Endothelial cell of umbilical vein (primary cell): ENCODE measurements around the gene INTS1. TPM values are rescaled to one million over a fixed set of nuclear protein-coding genes. Genes with fewer than 3 reads are reported as not detected.

Experiments used
- BruUV-seq: library from RNA; stranded (reverse); fragments of 400-500 nt; replicated peaks from 2 replicates; lab custom pipeline; 2021; lab: Mats Ljungman, UMichigan
- CTCF ChIA-PET: fragments of 300-600, 350-600 bp; sonication (Branson Sonifier 250); formaldehyde crosslinking; loops from one replicate; lab custom pipeline; 2021; ENCODE audit warnings: antibody characterized with exemption, inconsistent platforms; lab: Charles Lee
- POLR2A ChIA-PET: fragments of 300-600, 350-600 bp; sonication (Branson Sonifier 250); formaldehyde crosslinking; loops from one replicate; lab custom pipeline; 2021; ENCODE audit warnings: antibody characterized with exemption, inconsistent platforms; lab: Charles Lee
- DNase-seq: peaks from one replicate; pipeline ENCODE4 v3.0.0-alpha.2; 2011; ENCODE audit warnings: low read depth, low spot score
- FAIRE-seq: peaks from 2 replicates; lab custom pipeline; 2011; peaks lifted over from hg19 to GRCh38; lab: Jason Lieb, UNC
- H2AFZ ChIP-seq: 2 replicates; pipeline ENCODE4 v1.6.0; 2012; ENCODE audit warnings: low read depth, low read length, control low read depth, inconsistent platforms
- H3K27ac ChIP-seq: 2 replicates; pipeline ENCODE4 v1.5.1; 2011; ENCODE audit warnings: low read depth, mild to moderate bottlenecking, control low read depth, low read length, moderate library complexity; ENCODE audit not compliant: insufficient read depth
- H3K27me3 ChIP-seq, 2 experiments: 2 replicates each; pipeline versions ENCODE4 v1.6.0 to v1.6.1; 2011; ENCODE audit warnings: low read length in 2 of 2, mixed read lengths in 1 of 2; ENCODE audit not compliant: control insufficient read depth in 2 of 2, insufficient read depth in 2 of 2
- H3K36me3 ChIP-seq, 2 experiments: 2 replicates in 1 of 2; 3 replicates in 1 of 2; pipeline ENCODE4 v1.5.1; 2011; ENCODE audit warnings: low read length in 2 of 2, mild to moderate bottlenecking in 1 of 2, moderate library complexity in 1 of 2; ENCODE audit not compliant: control insufficient read depth in 2 of 2, insufficient read depth in 2 of 2; ENCODE audit errors: extremely low read depth in 1 of 2
- H3K4me1 ChIP-seq: 3 replicates; pipeline ENCODE4 v1.5.1; 2011; ENCODE audit warnings: mild to moderate bottlenecking, low read length; ENCODE audit not compliant: control insufficient read depth, insufficient read depth; ENCODE audit errors: extremely low read depth
- H3K4me2 ChIP-seq: 2 replicates; pipeline ENCODE4 v1.6.1; 2011; ENCODE audit warnings: low read length, control low read depth, mixed read lengths; ENCODE audit not compliant: insufficient read depth
- H3K4me3 ChIP-seq, 3 experiments: fragments of 200-600 bp in 1 of 3; sonication (generic), shearing (Covaris generic) in 1 of 3; replicated peaks in 1 of 3; 2 replicates each; pipeline ENCODE4 v1.5.1; 2011 to 2016; ENCODE audit warnings: control low read depth in 3 of 3, low read length in 3 of 3, mild to moderate bottlenecking in 2 of 3, inconsistent platforms in 1 of 3, low read depth in 1 of 3, moderate library complexity in 1 of 3; ENCODE audit not compliant: insufficient read depth in 1 of 3
- H3K79me2 ChIP-seq: 2 replicates; pipeline ENCODE4 v1.6.0; 2012; ENCODE audit warnings: low read length, inconsistent platforms; ENCODE audit not compliant: control insufficient read depth, insufficient read depth
- H3K9ac ChIP-seq: replicated peaks from 2 replicates; pipeline ENCODE3; 2011; ENCODE audit warnings: low read length, control low read depth; ENCODE audit not compliant: insufficient read depth; ENCODE audit errors: extremely low read depth
- H3K9me1 ChIP-seq: replicated peaks from 3 replicates; pipeline ENCODE4 v1.6.0; 2011; ENCODE audit warnings: mild to moderate bottlenecking, low read length; ENCODE audit not compliant: control insufficient read depth, insufficient read depth; ENCODE audit errors: extremely low read depth
- H3K9me3 ChIP-seq: replicated peaks from 2 replicates; pipeline ENCODE4 v1.5.1; 2012; ENCODE audit warnings: low read length, inconsistent platforms; ENCODE audit not compliant: control insufficient read depth, insufficient read depth
- H4K20me1 ChIP-seq: replicated peaks from 2 replicates; pipeline ENCODE3; 2011; ENCODE audit warnings: mild to moderate bottlenecking, low read length; ENCODE audit not compliant: control insufficient read depth, insufficient read depth; ENCODE audit errors: extremely low read depth
- EZH2 ChIP-seq: IDR thresholded peaks from 2 replicates; pipeline ENCODE4 v1.6.1; 2012; ENCODE audit warnings: borderline replicate concordance, low read depth, mild to moderate bottlenecking, moderate library complexity, low read length, inconsistent platforms; ENCODE audit not compliant: severe bottlenecking
- FOS ChIP-seq: IDR thresholded peaks from 2 replicates; pipeline ENCODE4 v1.6.1; 2011; ENCODE audit warnings: mild to moderate bottlenecking, low read length, moderate library complexity, borderline replicate concordance; ENCODE audit not compliant: insufficient read depth
- GATA2 ChIP-seq: IDR thresholded peaks from 2 replicates; pipeline ENCODE4 v1.7.0; 2011; ENCODE audit warnings: low read depth, mild to moderate bottlenecking, moderate library complexity, mixed read lengths, low read length; ENCODE audit not compliant: insufficient read length, insufficient read depth
- JUN ChIP-seq: IDR thresholded peaks from 2 replicates; pipeline ENCODE4 v1.6.1; 2011; ENCODE audit warnings: borderline replicate concordance, low read depth; ENCODE audit not compliant: insufficient read length, insufficient read depth
- MYC ChIP-seq: IDR thresholded peaks from one replicate; pipeline ENCODE4 v1.6.1; 2011; ENCODE audit warnings: mild to moderate bottlenecking, low read depth, low read length
- POLR2A ChIP-seq: IDR thresholded peaks from 2 replicates; pipeline ENCODE4 v1.6.1; 2012; ENCODE audit warnings: low read depth, mild to moderate bottlenecking, control low read depth, low read length
- POLR2AphosphoS5 ChIP-seq: IDR thresholded peaks from 2 replicates; pipeline ENCODE4 v1.6.1; 2012; ENCODE audit warnings: low read depth, mild to moderate bottlenecking, control low read depth, low read length, moderate library complexity; ENCODE audit not compliant: insufficient read depth
- dilution Hi-C: fragments of 300-500 bp; cut with MboI; formaldehyde crosslinking; loops from one replicate; pipeline ENCODE4 v1.15.0; 2019; ENCODE audit warnings: low sequenced_read_pairs; ENCODE audit not compliant: extremely low pct_ligation_motif_present
- intact Hi-C: fragments of 100-400 bp; cut with micrococcal nuclease; formaldehyde crosslinking; loops from one replicate; pipeline ENCODE4 v1.10.0; 2022
- polyA plus RNA-seq, 4 experiments: library from polyadenylated mRNA; depleted of rRNA in 3 of 4; stranded (reverse) in 3 of 4; unstranded in 1 of 4; fragments of >200 nt; gene quantifications; 2 replicates each; pipeline versions ENCODE4 v1.2.1 to v1.2.3, GENCODE V29; 2011 to 2012; ENCODE audit warnings: missing spikeins in 1 of 4
- total RNA-seq: library from RNA; stranded (reverse); gene quantifications from 2 replicates; pipeline ENCODE4 v1.2.3, GENCODE V29; 2021
- TF ChIP-seq, protein P1 (sequence below), 2 donors: IDR thresholded peaks; 1 replicate in 1 of 2; 2 replicates in 1 of 2; pipeline ENCODE4 v1.5.1; 2011; ENCODE audit warnings: low read length in 2 of 2, mild to moderate bottlenecking in 2 of 2, moderate library complexity in 2 of 2, control low read depth in 1 of 2, inconsistent platforms in 1 of 2, low read depth in 1 of 2; ENCODE audit not compliant: insufficient read depth in 1 of 2; ENCODE audit errors: extremely low read depth in 1 of 2
- TF ChIP-seq, protein P2 (sequence below): IDR thresholded peaks from 2 replicates; pipeline ENCODE4 v1.6.1; 2011; ENCODE audit not compliant: insufficient read depth, insufficient read length

Gene INTS1
- total and polyA plus RNA-seq, 2 donors (not counting 3 experiments of a cell fraction or from before 2014, with no cell fraction given): 57.8 to 116 TPM

GRCh38 chr7:1470901-1471300 lies 33.3 kb downstream of the INTS1 start:
- FAIRE-seq (no peak), DNase-seq (no peak)
- Histone ChIP-seq H3K27me3 (no peaks in the 10 kb centered on the region), H3K4me3 (no peak overlapping the region), H3K9me1 (no peaks in the 10 kb centered on the region), H3K4me2 (no peak overlapping the region), H4K20me1 (no peaks in the 10 kb centered on the region), H3K9me3 (no peaks in the 10 kb centered on the region), H2AFZ (no peak overlapping the region), H3K79me2 (no peaks in the 10 kb centered on the region), H3K27ac (no peak overlapping the region), H3K9ac (no peak overlapping the region), H3K4me1 (no peaks in the 10 kb centered on the region), H3K36me3 (peaks cover 6 to 37% of the 10 kb centered on the region in 2 experiments)
- no TSS peak for BruUV-seq
- intact Hi-C loops: no loop called here
- POLR2A ChIA-PET: no interaction called here
- dilution Hi-C loops: no loop called here
- TF ChIP-seq, protein P1, sequence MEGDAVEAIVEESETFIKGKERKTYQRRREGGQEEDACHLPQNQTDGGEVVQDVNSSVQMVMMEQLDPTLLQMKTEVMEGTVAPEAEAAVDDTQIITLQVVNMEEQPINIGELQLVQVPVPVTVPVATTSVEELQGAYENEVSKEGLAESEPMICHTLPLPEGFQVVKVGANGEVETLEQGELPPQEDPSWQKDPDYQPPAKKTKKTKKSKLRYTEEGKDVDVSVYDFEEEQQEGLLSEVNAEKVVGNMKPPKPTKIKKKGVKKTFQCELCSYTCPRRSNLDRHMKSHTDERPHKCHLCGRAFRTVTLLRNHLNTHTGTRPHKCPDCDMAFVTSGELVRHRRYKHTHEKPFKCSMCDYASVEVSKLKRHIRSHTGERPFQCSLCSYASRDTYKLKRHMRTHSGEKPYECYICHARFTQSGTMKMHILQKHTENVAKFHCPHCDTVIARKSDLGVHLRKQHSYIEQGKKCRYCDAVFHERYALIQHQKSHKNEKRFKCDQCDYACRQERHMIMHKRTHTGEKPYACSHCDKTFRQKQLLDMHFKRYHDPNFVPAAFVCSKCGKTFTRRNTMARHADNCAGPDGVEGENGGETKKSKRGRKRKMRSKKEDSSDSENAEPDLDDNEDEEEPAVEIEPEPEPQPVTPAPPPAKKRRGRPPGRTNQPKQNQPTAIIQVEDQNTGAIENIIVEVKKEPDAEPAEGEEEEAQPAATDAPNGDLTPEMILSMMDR (IDR thresholded peaks at IDR 0.05; ENCODE audit: extremely low read depth in 1 of 2, insufficient read depth in 1 of 2, low read depth in 1 of 2, low read length in 2 of 2): no peak
- no peak for TF ChIP-seq JUN
- TF ChIP-seq, protein P2, sequence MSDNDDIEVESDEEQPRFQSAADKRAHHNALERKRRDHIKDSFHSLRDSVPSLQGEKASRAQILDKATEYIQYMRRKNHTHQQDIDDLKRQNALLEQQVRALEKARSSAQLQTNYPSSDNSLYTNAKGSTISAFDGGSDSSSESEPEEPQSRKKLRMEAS: no peak
- no peak for TF ChIP-seq FOS
- TF ChIP-seq POLR2A: no peak
- no peak for TF ChIP-seq EZH2
- no peak for TF ChIP-seq MYC
- TF ChIP-seq GATA2: no peak
- TF ChIP-seq POLR2AphosphoS5: no peak
- CTCF ChIA-PET: interaction anchor here (1.6 kb wide), 1 partner anchor 31 kb away, joined by 3 read pairs; no protein-coding TSS in a partner anchor
